Epithelial cell of umbilical artery (primary cell): ENCODE data around the gene C5orf15. TPM values are rescaled to one million over a fixed set of nuclear protein-coding genes. Genes with fewer than 3 reads are reported as not detected.

ENCODE experiments used
- total RNA-seq: library from RNA; depleted of rRNA; stranded (reverse); fragments of >200 nt; gene quantifications from 2 replicates; pipeline ENCODE4 v1.2.3, GENCODE V29; 2014

Gene C5orf15
- 29.6 and 40.3 TPM in 2 replicates for total RNA-seq

DNA sequence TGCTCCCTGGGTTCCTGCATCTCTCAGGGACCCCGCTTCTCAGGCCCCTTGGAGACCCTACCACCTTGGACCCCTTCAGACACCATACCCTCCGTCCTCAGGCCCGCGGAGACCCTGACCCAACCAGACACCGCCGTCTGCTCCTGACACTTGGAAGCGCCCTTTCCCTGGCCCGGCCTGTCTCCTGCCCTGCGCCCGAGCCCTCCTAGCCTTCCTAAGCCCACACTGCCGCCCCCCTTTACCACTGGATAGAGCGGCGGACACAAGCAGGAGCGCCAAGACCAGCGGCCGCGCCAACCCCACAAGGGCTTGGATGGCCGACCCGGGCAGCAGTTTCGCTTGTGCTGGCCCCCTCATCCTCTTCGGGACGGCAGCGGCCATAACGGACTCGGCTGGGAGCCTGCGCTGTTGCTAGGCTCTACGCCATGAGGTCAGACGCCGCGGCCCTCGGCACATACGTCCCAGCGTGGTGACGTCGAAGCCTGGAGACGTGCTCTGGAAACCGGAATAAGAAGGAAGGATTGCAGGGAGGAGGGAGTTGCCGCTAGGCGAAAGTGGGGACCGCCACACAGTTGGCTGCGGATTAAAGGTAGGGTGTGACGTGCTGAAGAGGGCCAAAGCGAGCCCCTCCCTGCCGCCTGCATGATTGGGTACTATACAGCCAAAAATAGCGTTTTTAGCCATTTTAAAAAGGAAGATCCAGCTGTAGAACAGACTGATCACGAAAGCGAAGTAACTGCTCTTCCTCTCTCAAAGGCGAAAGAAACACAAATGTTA, at the start of gene C5orf15:
TSS of gene C5orf15 (minus strand) at position 422 of the 777 bp plus-strand sequence. CDS start at position 381, 41 bp downstream.

DNA sequence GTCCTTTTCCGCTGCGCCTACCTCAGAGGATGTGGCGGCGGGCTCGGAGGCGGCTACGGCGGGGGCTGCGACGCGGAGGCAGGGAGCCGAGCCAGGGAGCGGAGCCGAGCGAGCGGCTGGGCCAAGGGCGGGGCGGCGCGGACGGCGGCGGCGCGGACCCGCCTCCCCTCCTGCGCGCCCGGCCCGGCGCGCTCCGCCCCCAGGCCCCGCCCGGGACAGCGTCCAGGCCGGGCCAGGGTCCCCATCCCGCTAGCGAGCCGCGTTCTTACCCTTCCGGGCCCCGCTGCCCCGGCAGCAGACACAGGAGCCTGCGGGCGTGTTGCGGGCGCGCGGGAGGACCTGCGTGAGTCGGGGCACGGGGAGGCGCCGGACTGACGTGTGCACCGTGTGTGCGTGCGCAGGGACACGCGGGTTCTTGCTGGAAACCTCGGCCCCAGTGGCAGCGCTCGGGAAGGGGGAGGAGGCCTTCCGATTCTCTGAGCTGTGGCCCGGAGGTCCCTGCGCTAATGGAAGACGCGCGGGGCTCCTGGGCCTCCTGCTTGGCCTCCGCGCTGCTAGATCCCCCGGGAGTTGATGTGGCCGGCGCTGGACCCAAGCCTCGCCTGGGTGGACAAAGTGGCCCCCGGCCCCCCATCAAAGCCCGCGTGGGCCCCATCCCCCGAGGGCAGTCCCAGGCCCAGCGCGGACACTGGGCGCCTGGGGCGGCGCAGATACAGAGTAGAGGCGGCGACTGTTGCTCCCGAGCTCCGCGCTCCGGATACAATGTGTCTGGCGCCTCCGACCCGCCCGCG, 36.4 kb upstream of the C5orf15 start, which contains the start of gene VDAC1:
TSS of gene VDAC1 (minus strand) at position 350 of the 791 bp plus-strand sequence. CDS start 11,963 bp downstream, outside the sequence.

Other genes starting within 250 kb of the C5orf15 start
- 453 and 529 TPM in 2 replicates for gene VDAC1, start 36.4 kb upstream of the C5orf15 start, total RNA-seq
- 0.15 and 0.65 TPM in 2 replicates for gene TCF7, start 146.1 kb upstream of the C5orf15 start, total RNA-seq
- gene SKP1, start 208.3 kb upstream of the C5orf15 start, total RNA-seq, result 142 and 259 TPM in 2 replicates